ENCODE measurements around the gene HEY2. TPM values are rescaled to one million over a fixed set of nuclear protein-coding genes. Genes with fewer than 3 reads are reported as not detected.

The HEY2 gene
- total and polyA plus RNA-seq, 2 of the 8 experiments (the other 6 are each of a cell fraction or from before 2014, with no cell fraction given): 9.1 to 16.2 TPM

- TF ChIP-seq MAFK (IDR thresholded peaks at IDR 0.05; ENCODE audit: low read depth, low read length) (no peak), TEAD4 (IDR thresholded peaks at IDR 0.05; ENCODE audit: low read depth, low read length) (no peak), GABPA (IDR thresholded peaks at IDR 0.05; ENCODE audit: borderline replicate concordance, insufficient read depth, low read length) (no peak), CBX5 (IDR thresholded peaks at IDR 0.05; ENCODE audit: low read depth, low read length) (no peak), SP2 (IDR thresholded peaks at IDR 0.05; ENCODE audit: low read length) (no peak), CTCF (IDR thresholded peaks at IDR 0.05; ENCODE audit: control extremely low read depth in 1 of 3, insufficient read depth in 1 of 3, low read depth in 1 of 3, low read length in 3 of 3) (0 out of 4 replicates have a peak, but pooled peaks of 1 of the 3 experiments have one; percentile 0), KDM5A (IDR thresholded peaks at IDR 0.05; ENCODE audit: low read length) (no peak), SP4 (IDR thresholded peaks at IDR 0.05; ENCODE audit: low read length) (no peak), SIRT6 (IDR thresholded peaks at IDR 0.05; ENCODE audit: low read length) (no peak), JUND (IDR thresholded peaks at IDR 0.05; ENCODE audit: low read length) (no peak), FOSL1 (IDR thresholded peaks at IDR 0.05; ENCODE audit: insufficient read depth, low read depth, low read length) (no peak), RNF2 (IDR thresholded peaks at IDR 0.05; ENCODE audit: borderline replicate concordance, low read depth, low read length, missing control alignments, poor library complexity, severe bottlenecking) (no peak), SIX5 (IDR thresholded peaks at IDR 0.05; ENCODE audit: low read depth, low read length) (no peak), USF2 (IDR thresholded peaks at IDR 0.05; ENCODE audit: low read length) (no peak), KDM4A (IDR thresholded peaks at IDR 0.05; ENCODE audit: low read depth, low read length, severe bottlenecking) (peak; percentile 97), RXRA (IDR thresholded peaks at IDR 0.05; ENCODE audit: insufficient read depth, low read depth, low read length) (no peak), CTBP2 (IDR thresholded peaks at IDR 0.05; ENCODE audit: borderline replicate concordance, insufficient read depth, insufficient read length, low read length) (peak; percentile 78), RBBP5 (IDR thresholded peaks at IDR 0.05; ENCODE audit: borderline replicate concordance, low read depth, low read length) (0 out of 2 replicates have a peak, but pooled peaks have one; percentile 67)
- TF ChIP-seq, protein P1, sequence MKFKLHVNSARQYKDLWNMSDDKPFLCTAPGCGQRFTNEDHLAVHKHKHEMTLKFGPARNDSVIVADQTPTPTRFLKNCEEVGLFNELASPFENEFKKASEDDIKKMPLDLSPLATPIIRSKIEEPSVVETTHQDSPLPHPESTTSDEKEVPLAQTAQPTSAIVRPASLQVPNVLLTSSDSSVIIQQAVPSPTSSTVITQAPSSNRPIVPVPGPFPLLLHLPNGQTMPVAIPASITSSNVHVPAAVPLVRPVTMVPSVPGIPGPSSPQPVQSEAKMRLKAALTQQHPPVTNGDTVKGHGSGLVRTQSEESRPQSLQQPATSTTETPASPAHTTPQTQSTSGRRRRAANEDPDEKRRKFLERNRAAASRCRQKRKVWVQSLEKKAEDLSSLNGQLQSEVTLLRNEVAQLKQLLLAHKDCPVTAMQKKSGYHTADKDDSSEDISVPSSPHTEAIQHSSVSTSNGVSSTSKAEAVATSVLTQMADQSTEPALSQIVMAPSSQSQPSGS (IDR thresholded peaks at IDR 0.05; ENCODE audit: low read length): no peak
Observed at GRCh38 chr6:125749173-125749864, at the start of gene HEY2 (continued).

All from H1 (cell line).